CD4-positive, alpha-beta T cell treated with Interleukin-17A for 1 hour (primary cell): ENCODE measurements around the gene RHOBTB3.

Source experiments
- DNase-seq: peaks from one replicate; pipeline ENCODE4 v3.0.0-alpha.2; 2020

The RHOBTB3 gene

DNA sequence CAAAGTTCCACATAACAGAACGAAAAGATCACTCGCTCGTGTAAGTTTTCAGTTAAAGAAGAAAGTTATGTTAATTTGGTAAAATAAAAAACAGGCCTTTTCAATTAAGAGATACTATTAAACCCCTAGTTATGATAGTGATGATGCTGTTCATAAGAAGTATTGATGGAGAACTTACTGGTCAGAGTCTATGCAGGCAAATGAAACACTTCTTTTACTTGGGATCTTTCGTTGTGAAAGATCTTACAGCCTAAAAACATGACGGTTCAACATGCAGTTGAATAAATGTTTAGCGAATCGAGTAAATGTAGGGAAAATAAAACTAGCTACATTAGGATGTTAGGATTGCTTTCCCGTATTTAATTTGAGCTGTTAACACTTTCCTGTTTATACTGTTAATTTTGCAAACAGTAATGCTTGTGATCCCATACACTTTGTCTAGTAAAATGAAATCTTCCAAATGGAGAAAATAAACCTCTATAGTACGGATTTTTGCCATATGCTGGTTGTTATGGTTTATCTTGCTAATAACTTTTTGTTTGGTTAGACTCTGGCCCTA, 2.0 kb downstream of the RHOBTB3 start:
- DNase-seq, result no peak

DNA sequence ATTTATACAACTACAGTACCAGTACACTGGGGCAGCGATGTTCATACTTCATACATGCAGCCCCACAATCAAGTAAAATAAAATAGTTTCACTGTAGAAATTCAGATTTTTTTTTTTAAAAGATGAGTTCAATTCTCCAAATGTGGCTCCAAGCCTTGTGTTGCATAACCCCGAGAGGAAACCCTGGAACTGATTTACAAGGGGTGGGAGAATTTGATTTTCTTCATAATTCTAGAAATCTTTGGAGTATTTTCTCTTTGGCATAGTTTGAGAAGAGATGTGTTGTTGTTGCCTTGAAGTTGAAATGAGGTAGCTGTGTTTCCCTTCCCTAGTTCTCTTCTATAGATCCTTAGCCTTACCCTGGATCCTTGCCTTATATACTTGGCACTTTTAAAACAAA, 3.1 kb downstream of the RHOBTB3 start:
- DNase-seq, result no peak

DNA sequence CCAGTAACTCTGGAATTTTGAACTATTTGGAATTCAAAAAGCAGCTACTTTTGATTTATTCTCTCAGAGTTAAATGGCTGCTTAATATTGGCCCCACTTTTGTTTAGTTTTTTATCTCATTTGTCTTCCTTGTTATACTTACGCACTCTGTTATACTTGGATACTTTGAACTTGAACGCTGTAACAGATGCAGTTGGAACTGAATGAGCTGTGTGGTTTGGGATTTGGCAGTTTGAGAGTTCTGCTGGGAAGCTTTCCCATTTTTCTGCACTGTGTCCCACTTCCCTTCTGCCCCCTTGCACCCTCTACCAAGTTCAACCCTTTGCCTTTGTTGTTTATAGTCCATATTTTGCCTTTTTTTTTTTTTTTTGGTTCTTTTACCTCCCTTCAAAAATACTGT, 3.8 kb downstream of the RHOBTB3 start:
- DNase-seq, result no peak

DNA sequence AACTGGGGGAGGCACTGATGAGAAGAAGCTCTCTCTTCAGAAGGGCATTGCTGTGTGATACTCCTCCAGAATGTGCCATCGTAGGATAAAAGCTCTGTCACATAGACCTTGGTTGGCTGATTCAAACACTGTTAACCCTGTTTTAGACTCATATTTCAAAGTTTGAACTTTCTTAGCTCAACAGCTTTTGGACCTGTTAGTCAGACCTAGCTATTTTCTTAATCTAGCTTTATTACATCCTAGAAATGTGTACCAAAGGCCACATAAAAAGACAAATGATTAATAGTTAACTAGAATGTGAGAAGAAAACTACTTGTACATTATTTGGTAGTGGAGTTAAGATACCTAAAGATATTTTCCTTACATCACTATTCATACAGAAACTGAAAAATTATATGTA, 4.3 kb downstream of the RHOBTB3 start:
- DNase-seq, result no peak

DNA sequence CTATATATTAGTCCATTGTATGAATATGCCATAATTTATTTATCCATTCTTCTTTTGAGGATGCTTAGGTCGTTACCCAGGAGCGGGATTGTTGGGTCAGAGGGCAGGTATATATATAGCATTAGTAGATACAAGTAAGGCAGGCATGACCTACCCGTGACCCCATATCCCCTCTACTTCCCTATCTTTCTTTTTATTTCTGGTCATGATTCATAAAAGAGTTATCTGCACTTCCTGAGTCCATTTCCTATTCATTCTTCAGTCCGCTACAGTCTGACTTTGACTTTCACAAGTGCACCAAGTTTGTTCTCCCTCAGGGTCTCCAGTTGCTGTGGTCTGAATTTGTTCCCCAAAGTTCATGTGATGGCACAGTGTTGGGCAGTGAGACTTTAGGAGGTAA, 6.9 kb downstream of the RHOBTB3 start:
- DNase-seq, result no peak

- no peak for DNase-seq
Measured at GRCh38 chr5:95738834-95739233, 7.7 kb downstream of the RHOBTB3 start.

GRCh38 chr5:95739857-95740256, 8.7 kb downstream of the RHOBTB3 start:
- DNase-seq, result no peak

- no peak for DNase-seq
Measured at GRCh38 chr5:95741458-95741857, 10.3 kb downstream of the RHOBTB3 start.

DNA sequence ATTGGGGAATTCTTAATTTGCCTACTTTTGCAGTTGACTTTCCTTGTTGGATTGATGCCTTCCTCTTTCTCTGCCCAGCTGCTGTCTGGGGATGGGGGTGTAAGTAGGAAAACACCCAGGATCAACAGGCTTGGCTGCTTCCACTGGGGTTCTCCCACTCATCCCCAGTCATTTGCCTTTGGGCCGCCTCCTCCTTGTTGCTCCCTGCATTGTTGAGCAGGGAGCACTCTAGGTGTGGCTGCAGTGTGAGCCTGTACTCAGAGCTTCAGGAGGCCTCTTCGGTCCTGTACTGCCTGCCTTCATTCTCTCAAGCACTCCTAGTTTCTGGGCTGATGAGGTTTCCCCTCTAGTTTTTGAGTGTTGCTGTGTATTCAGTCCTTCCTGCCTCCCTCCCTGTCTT, 12.1 kb downstream of the RHOBTB3 start:
- no peak for DNase-seq

- no peak for DNase-seq
Measured at GRCh38 chr5:95743877-95744276, 12.7 kb downstream of the RHOBTB3 start.

GRCh38 chr5:95746194-95746593, 15.1 kb downstream of the RHOBTB3 start:
- no peak for DNase-seq

GRCh38 chr5:95746722-95747679, 15.9 kb downstream of the RHOBTB3 start:
- DNase-seq, result no peak

GRCh38 chr5:95748133-95748532, 17.0 kb downstream of the RHOBTB3 start:
- DNase-seq, result no peak

- no peak for DNase-seq
Measured at GRCh38 chr5:95754545-95754944, 23.4 kb downstream of the RHOBTB3 start.

- DNase-seq, result no peak
Measured at GRCh38 chr5:95759005-95759404, 27.9 kb downstream of the RHOBTB3 start.

DNA sequence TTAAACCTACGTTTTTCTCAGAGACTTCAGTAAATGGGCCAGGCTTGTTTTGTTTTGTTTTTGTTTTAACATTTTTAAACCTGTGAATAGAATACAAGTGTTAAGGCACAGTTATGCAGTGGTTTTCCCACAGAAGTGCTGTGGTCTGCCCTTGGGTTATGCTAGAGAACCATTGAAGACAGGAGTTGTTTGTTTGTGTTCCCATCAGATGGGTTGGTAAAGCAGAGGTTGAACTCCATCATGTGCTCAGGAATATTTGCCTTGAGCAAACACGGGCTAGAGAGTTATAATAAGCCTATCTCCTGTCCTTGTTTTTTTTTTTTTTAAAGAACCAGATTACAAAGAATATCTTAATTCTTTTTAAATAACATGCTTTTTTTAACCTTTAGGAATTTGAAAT, 28.5 kb downstream of the RHOBTB3 start:
- peak; percentile 21 for DNase-seq

DNA sequence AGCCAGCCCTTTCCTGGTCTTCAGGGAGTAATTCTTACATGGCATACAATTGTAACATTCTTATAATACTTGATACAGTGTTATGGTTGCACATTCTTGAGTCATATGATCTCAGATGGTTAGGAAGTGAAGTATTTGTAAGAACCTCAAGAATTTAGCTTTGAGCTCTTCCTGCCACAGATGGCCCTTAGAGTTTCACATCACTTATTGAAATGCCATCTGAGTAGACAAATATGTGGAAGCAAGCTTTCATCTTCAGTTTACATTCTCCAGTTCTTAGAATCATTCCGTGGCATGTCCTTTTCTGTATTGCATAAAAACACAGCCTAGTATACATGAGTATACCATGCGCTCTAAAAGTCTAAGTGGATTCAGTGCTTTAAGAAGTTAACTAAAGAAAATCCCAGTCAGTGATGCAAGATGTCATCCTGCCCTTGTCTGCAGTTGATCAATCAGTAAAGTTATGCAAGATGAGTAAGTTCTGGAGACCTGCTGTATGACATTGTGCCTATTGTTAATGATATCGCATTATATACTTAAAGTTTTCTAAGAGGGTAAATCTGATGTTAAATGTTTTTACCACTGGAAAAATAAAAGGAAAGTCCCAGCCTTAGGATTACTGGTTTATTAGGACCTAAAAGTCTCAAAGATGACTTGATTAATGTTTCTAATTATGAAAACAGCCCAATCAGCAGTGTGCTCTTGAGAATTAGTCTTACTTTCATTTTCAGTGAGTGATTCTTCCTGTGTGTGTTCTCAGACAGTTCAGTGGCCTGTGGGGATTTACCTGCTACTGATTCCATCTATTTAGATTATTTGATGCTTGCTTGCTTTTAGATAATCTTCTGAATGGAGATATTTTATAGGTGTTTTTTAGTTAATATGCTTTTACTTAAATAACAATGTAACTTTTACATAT, 29.4 kb downstream of the RHOBTB3 start:
- DNase-seq, result peak; percentile 58

DNA sequence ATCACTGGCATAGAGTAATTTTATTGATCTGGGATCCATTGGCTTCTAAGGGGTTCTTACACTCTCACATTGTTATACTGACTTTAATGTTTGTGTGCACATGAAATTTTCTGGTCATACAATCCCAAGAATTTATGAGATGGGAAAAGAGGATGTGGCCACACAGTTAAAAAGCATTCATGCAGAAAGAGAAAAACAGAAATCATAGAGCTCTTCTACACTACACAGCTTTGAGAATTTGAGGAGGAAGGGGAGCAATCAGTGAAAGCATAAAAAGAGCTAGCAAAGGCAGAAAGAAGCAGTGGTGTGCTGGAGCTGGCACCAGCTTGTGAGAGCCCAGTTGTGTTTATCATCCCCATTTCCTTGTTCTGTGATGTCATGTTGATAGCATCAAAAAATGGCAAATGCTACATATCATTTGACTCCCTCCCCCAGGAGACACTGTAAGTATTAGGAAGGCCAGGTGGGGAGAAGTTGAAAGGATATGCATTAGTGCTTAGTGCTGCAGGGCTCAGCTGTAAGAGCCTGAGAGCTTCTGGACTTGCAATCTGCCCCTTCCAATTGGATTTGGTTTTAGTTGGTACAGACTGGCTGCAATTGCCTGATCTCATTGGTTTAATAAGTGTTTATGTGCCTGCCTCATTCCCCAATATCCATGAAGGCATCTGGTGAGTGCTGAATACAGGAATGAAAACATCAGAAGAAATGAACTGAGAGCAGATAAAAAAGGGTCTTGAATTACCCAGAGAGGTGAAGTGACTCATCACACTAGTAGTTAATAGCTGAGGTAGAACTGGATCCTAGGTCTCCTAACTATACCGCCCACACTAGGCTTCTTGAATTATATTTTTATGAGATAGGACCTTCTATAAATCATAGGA, 30.9 kb downstream of the RHOBTB3 start:
- DNase-seq, result no peak

DNA sequence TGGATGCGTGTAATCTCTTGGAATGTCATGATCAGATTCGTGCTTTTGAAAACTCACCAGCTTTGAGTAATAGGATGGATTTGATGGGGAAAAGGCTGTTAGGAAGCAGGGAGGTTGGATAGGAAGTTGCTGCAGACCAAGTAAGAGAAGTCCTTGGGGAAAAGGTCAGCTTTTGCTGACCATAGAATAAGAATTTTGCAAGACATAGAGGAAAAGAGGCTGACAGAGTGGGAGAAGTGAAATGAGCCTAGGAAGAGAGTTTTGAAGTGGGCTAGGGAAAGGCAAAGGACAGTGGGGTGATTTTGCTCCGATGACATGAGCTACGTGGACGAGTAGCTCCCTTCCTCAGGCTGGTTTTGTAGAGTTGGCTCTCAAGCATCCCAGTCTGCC, 31.5 kb downstream of the RHOBTB3 start:
- DNase-seq, result no peak

GRCh38 chr5:95763941-95764340, 32.8 kb downstream of the RHOBTB3 start:
- DNase-seq, result no peak

- DNase-seq, result no peak
Measured at GRCh38 chr5:95768731-95769130, 37.6 kb downstream of the RHOBTB3 start.
